IMR-90 (cell line): ENCODE results near the gene FGF5. TPM values are rescaled to one million over a fixed set of nuclear protein-coding genes. Genes with fewer than 3 reads are reported as not detected.

Experiments
- ATAC-seq: fragments of 200-7000 bp; cut with Tn5 transposase; 2 replicates; pipeline ENCODE4 v1.9.1; 2020; ENCODE audit warnings: low read depth, mild to moderate bottlenecking, moderate library complexity
- BruUV-seq: library from RNA; stranded (reverse); fragments of 400-500 nt; replicated peaks from 2 replicates; lab custom pipeline; 2021; lab: Mats Ljungman, UMichigan
- CTCF ChIA-PET: fragments of 300-600 bp; formaldehyde crosslinking; extraction: SDS; loops from one replicate; lab custom pipeline; 2021; ENCODE audit warnings: antibody characterized with exemption; lab: Yijun Ruan, JAX
- POLR2A ChIA-PET: fragments of 300-600 bp; sonication (Branson Sonifier 250); formaldehyde crosslinking; loops from one replicate; lab custom pipeline; 2022; ENCODE audit warnings: antibody characterized with exemption; ENCODE audit not compliant: unreplicated experiment; lab: Charles Lee
- DNase-seq: peaks from one replicate; pipeline ENCODE4 v3.0.0; 2013
- H2AFZ ChIP-seq: replicated peaks from 2 replicates; pipeline ENCODE3; 2013; ENCODE audit warnings: low read length, mild to moderate bottlenecking; ENCODE audit not compliant: poor library complexity
- H2AK5ac ChIP-seq: 2 replicates; pipeline ENCODE4 v1.6.1; 2013; ENCODE audit warnings: low read depth, low read length, inconsistent platforms
- H2AK9ac ChIP-seq: replicated peaks from 2 replicates; pipeline ENCODE3; 2013; ENCODE audit warnings: mild to moderate bottlenecking, low read depth, low read length, moderate library complexity; ENCODE audit not compliant: poor library complexity
- H2BK120ac ChIP-seq: 2 replicates; pipeline ENCODE4 v1.6.1; 2013; ENCODE audit warnings: low read depth, low read length, inconsistent platforms
- H2BK15ac ChIP-seq: 3 replicates; pipeline ENCODE4 v1.6.1; 2013; ENCODE audit warnings: low read depth, low read length, inconsistent platforms
- H2BK20ac ChIP-seq: 2 replicates; pipeline ENCODE4 v1.6.1; 2013; ENCODE audit warnings: low read depth, mild to moderate bottlenecking, inconsistent platforms, low read length, moderate library complexity
- H2BK5ac ChIP-seq: 2 replicates; pipeline ENCODE4 v1.6.1; 2013; ENCODE audit warnings: mild to moderate bottlenecking, low read depth, low read length, inconsistent platforms; ENCODE audit not compliant: poor library complexity, severe bottlenecking
- H3K14ac ChIP-seq: replicated peaks from 2 replicates; pipeline ENCODE4 v1.6.1; 2013; ENCODE audit warnings: low read depth, low read length, inconsistent platforms
- H3K18ac ChIP-seq: 2 replicates; pipeline ENCODE4 v1.6.1; 2013; ENCODE audit warnings: low read depth, low read length, control low read depth
- H3K23ac ChIP-seq: 2 replicates; pipeline ENCODE4 v1.6.1; 2013; ENCODE audit warnings: low read depth, low read length, inconsistent platforms
- H3K27ac ChIP-seq: 2 replicates; pipeline ENCODE4 v1.5.1; 2013; ENCODE audit warnings: mild to moderate bottlenecking, control low read depth, low read length; ENCODE audit not compliant: insufficient read depth
- H3K27me3 ChIP-seq: 2 replicates; pipeline ENCODE4 v1.6.1; 2013; ENCODE audit warnings: low read length; ENCODE audit not compliant: control insufficient read depth, insufficient read depth
- H3K36me3 ChIP-seq: 2 replicates; pipeline ENCODE4 v1.6.1; 2013; ENCODE audit warnings: low read length, mixed read lengths; ENCODE audit not compliant: control insufficient read depth, insufficient read depth
- H3K4ac ChIP-seq: 2 replicates; pipeline ENCODE4 v1.6.1; 2013; ENCODE audit warnings: low read depth, low read length, inconsistent platforms
- H3K4me1 ChIP-seq: 2 replicates; pipeline ENCODE4 v1.6.1; 2013; ENCODE audit warnings: low read length, mixed read lengths; ENCODE audit not compliant: control insufficient read depth, insufficient read depth
- H3K4me2 ChIP-seq: 2 replicates; pipeline ENCODE4 v1.6.1; 2013; ENCODE audit warnings: low read depth, mild to moderate bottlenecking, control low read depth, low read length, moderate library complexity
- H3K4me3 ChIP-seq: 2 replicates; pipeline ENCODE4 v1.5.1; 2013; ENCODE audit warnings: low read depth, mild to moderate bottlenecking, control low read depth, low read length, moderate library complexity; ENCODE audit not compliant: insufficient read depth
- H3K56ac ChIP-seq: 2 replicates; pipeline ENCODE4 v1.6.1; 2013; ENCODE audit warnings: low read length, inconsistent platforms; ENCODE audit not compliant: insufficient read depth; ENCODE audit errors: extremely low read depth
- H3K79me1 ChIP-seq, 2 experiments: 2 replicates each; pipeline ENCODE4 v1.6.1; 2013; ENCODE audit warnings: low read length in 2 of 2, inconsistent platforms in 1 of 2, low read depth in 1 of 2
- H3K9ac ChIP-seq: 2 replicates; pipeline ENCODE4 v1.6.1; 2013; ENCODE audit warnings: low read depth, low read length, control low read depth
- H3K9me1 ChIP-seq: 2 replicates; pipeline ENCODE4 v1.6.1; 2013; ENCODE audit warnings: low read length, inconsistent platforms; ENCODE audit not compliant: insufficient read depth
- H3K9me3 ChIP-seq: 2 replicates; pipeline ENCODE4 v1.6.1; 2013; ENCODE audit warnings: low read length; ENCODE audit not compliant: control insufficient read depth, insufficient read depth
- H4K20me1 ChIP-seq: 2 replicates; pipeline ENCODE4 v1.6.1; 2013; ENCODE audit warnings: low read length, inconsistent platforms; ENCODE audit not compliant: insufficient read depth
- H4K5ac ChIP-seq: 2 replicates; pipeline ENCODE4 v1.6.1; 2013; ENCODE audit warnings: mild to moderate bottlenecking, low read depth, low read length, control low read depth
- H4K8ac ChIP-seq, 2 experiments: 2 replicates each; pipeline ENCODE4 v1.6.1; 2013; ENCODE audit warnings: low read depth in 2 of 2, low read length in 2 of 2, control low read depth in 1 of 2, inconsistent platforms in 1 of 2
- H4K91ac ChIP-seq: 2 replicates; pipeline ENCODE4 v1.6.1; 2013; ENCODE audit warnings: low read depth, low read length, inconsistent platforms; ENCODE audit not compliant: insufficient read depth
- BHLHE40 ChIP-seq: fragments of 150-350 bp; IDR thresholded peaks from 2 replicates; pipeline ENCODE4 v1.6.1; 2016; ENCODE audit warnings: mild to moderate bottlenecking, low read depth, low read length
- CHD1 ChIP-seq: IDR thresholded peaks from 2 replicates; pipeline ENCODE4 v1.6.1; 2012; ENCODE audit warnings: low read depth, low read length, improper control_type of control experiment
- FOS ChIP-seq: fragments of 150-350 bp; IDR thresholded peaks from 2 replicates; pipeline ENCODE4 v1.6.1; 2016; ENCODE audit warnings: low read depth, low read length
- MAFK ChIP-seq: IDR thresholded peaks from 2 replicates; pipeline ENCODE4 v1.6.1; 2012; ENCODE audit warnings: low read depth, low read length, improper control_type of control experiment
- MXI1 ChIP-seq: IDR thresholded peaks from 2 replicates; pipeline ENCODE4 v1.6.1; 2012; ENCODE audit warnings: low read depth, mild to moderate bottlenecking, low read length, moderate library complexity, borderline replicate concordance
- NFE2L2 ChIP-seq: fragments of 150-350 bp; IDR thresholded peaks from 2 replicates; pipeline ENCODE4 v1.6.1; 2016; ENCODE audit warnings: low read depth, mild to moderate bottlenecking, low read length
- RAD21 ChIP-seq: IDR thresholded peaks from 2 replicates; pipeline ENCODE4 v1.6.1; 2012; ENCODE audit warnings: low read length, improper control_type of control experiment
- RFX5 ChIP-seq: IDR thresholded peaks from 2 replicates; pipeline ENCODE4 v1.8.0; 2012; ENCODE audit warnings: low read depth, mild to moderate bottlenecking, low read length, moderate library complexity
- USF2 ChIP-seq: fragments of 150-350 bp; IDR thresholded peaks from 2 replicates; pipeline ENCODE4 v1.6.1; 2017; ENCODE audit warnings: mild to moderate bottlenecking, antibody characterized with exemption, low read length, low read depth
- WGBS, 2 experiments: methylation state at CpG; one replicate each; pipeline versions ENCODE4 v1.1.5 to v1.1.7; 2013; ENCODE audit warnings: missing lambda C conversion rate in 2 of 2; ENCODE audit not compliant: insufficient read length in 1 of 2; ENCODE audit errors: extremely low coverage in 2 of 2; 5-methylcytosine and 5-hydroxymethylcytosine counted together
- dilution Hi-C: fragments of 300-500 bp; cut with HindIII; formaldehyde crosslinking; loops from one replicate; pipeline ENCODE4 v1.14.3; 2018; ENCODE audit warnings: low sequenced_read_pairs; ENCODE audit not compliant: unreplicated experiment
- in situ Hi-C: fragments of 300-500 bp; cut with MboI; formaldehyde crosslinking; loops from 3 replicates; pipeline ENCODE4 v1.14.3; 2019; ENCODE audit warnings: low sequenced_read_pairs, inconsistent platforms, mixed read lengths
- intact Hi-C: fragments of 100-400 bp; cut with micrococcal nuclease; formaldehyde crosslinking; loops from 2 replicates; pipeline ENCODE4 v1.10.0; 2022
- polyA plus RNA-seq, 3 experiments: library from polyadenylated mRNA; depleted of rRNA; stranded (reverse); fragments of >200 nt; gene quantifications; 2 replicates each; pipeline ENCODE4 v1.2.3, GENCODE V29; 2012; ENCODE audit warnings: low replicate concordance in 1 of 3
- total RNA-seq: library from RNA; depleted of rRNA; stranded (reverse); fragments of >200 nt; gene quantifications from 2 replicates; pipeline ENCODE4 v1.2.3, GENCODE V29; 2012
- TF ChIP-seq, protein P1 (sequence below): fragments of 150-350 bp; IDR thresholded peaks from 2 replicates; pipeline ENCODE4 v1.6.1; 2016; ENCODE audit warnings: low read depth, mild to moderate bottlenecking, low read length, moderate library complexity, borderline replicate concordance
- TF ChIP-seq, protein P2 (sequence below): conservative IDR thresholded peaks from 2 replicates; pipeline ENCODE4 v1.5.1; 2012; ENCODE audit warnings: mild to moderate bottlenecking, low read depth, low read length, improper control_type of control experiment

FGF5 gene
- total and polyA plus RNA-seq, 2 of the 4 experiments (the other 2 are of a cell fraction) = 18.6 to 42.1 TPM

GRCh38 chr4:80279751-80280150, 13.3 kb downstream of the FGF5 start:
- Histone ChIP-seq H3K18ac (no peak overlapping the region), H3K56ac (no peak overlapping the region), H3K36me3 (peaks cover 10% of the 10 kb centered on the region), H3K4ac (no peak overlapping the region), H2AFZ (no peak overlapping the region), H3K27me3 (no peaks in the 10 kb centered on the region), H3K9me1 (peaks cover 4% of the 10 kb centered on the region; the same call in 1 of the 2 replicates), H3K4me3 (no peak overlapping the region), H2BK15ac (no peak overlapping the region), H3K79me1 (peaks cover 0 to 9% of the 10 kb centered on the region in 2 experiments; a peak in 1 of 4 replicates), H2AK9ac (no peak overlapping the region), H2BK120ac (0 out of 2 replicates have a peak overlapping the region, but pooled peaks have one; percentile 3), H2BK20ac (no peak overlapping the region), H2BK5ac (peak overlapping the region; percentile 55), H3K4me2 (peak overlapping the region; percentile 34; the same call in 1 of the 2 replicates), H3K9me3 (no peaks in the 10 kb centered on the region), H3K9ac (no peak overlapping the region), H4K5ac (peak overlapping the region; percentile 27), H3K14ac (no peak overlapping the region), H3K23ac (peak overlapping the region; percentile 1), H3K4me1 (peaks cover 8% of the 10 kb centered on the region), H4K20me1 (peaks cover 64% of the 10 kb centered on the region; the same call in 1 of the 2 replicates), H4K91ac (no peak overlapping the region; the same call in 1 of the 2 replicates), H2AK5ac (no peak overlapping the region), H3K27ac (peak overlapping the region; percentile 1; the same call in 1 of the 2 replicates), H4K8ac (no peak overlapping the region)
- TF ChIP-seq, protein P1, sequence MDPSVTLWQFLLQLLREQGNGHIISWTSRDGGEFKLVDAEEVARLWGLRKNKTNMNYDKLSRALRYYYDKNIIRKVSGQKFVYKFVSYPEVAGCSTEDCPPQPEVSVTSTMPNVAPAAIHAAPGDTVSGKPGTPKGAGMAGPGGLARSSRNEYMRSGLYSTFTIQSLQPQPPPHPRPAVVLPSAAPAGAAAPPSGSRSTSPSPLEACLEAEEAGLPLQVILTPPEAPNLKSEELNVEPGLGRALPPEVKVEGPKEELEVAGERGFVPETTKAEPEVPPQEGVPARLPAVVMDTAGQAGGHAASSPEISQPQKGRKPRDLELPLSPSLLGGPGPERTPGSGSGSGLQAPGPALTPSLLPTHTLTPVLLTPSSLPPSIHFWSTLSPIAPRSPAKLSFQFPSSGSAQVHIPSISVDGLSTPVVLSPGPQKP = no peak
- TF ChIP-seq, protein P2, sequence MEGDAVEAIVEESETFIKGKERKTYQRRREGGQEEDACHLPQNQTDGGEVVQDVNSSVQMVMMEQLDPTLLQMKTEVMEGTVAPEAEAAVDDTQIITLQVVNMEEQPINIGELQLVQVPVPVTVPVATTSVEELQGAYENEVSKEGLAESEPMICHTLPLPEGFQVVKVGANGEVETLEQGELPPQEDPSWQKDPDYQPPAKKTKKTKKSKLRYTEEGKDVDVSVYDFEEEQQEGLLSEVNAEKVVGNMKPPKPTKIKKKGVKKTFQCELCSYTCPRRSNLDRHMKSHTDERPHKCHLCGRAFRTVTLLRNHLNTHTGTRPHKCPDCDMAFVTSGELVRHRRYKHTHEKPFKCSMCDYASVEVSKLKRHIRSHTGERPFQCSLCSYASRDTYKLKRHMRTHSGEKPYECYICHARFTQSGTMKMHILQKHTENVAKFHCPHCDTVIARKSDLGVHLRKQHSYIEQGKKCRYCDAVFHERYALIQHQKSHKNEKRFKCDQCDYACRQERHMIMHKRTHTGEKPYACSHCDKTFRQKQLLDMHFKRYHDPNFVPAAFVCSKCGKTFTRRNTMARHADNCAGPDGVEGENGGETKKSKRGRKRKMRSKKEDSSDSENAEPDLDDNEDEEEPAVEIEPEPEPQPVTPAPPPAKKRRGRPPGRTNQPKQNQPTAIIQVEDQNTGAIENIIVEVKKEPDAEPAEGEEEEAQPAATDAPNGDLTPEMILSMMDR = no peak
- TF ChIP-seq FOS (no peak), RFX5 (no peak), NFE2L2 (no peak), USF2 (no peak), BHLHE40 (no peak), MAFK (no peak), RAD21 (no peak), CHD1 (no peak), MXI1 (no peak)
- ATAC-seq (peak; percentile 46; the same call in 1 of the 2 replicates), DNase-seq (no peak)
- ChIA-PET POLR2A (interaction anchor here (0.6 to 1.0 kb wide), 2 partner anchors 13 to 14 kb away, joined by 3 read pairs; no protein-coding TSS in a partner anchor), CTCF (interaction anchor here (1.5 kb wide), 1 partner anchor 10 kb away, joined by 3 read pairs; no protein-coding TSS in a partner anchor)
- intact Hi-C loops (no loop called here), dilution Hi-C loops (no loop called here), in situ Hi-C loops (no loop called here)
- BruUV-seq = no TSS peak
- WGBS, 2 experiments = no CpG with 5 or more reads among the region's 1 CpG
